Right cardiac atrium (tissue), 5 donors: Measurements from ENCODE around the gene NTN5. TPM values are rescaled to one million over a fixed set of nuclear protein-coding genes. Genes with fewer than 3 reads are reported as not detected.
A peak's percentile ranks its signal among the peaks of the same experiment; 100 is the strongest.

ENCODE experiments used
- ATAC-seq, 2 donors: fragments of 200-7000 bp; cut with Tn5 transposase; one replicate each; pipeline versions ENCODE4 v1.8.0 to v1.9.1; 2020; ENCODE audit warnings: moderate library complexity in 2 of 2, mild to moderate bottlenecking in 1 of 2
- DNase-seq, 3 donors: peaks; one replicate each; pipeline ENCODE4 v3.0.0-alpha.2; 2020
- H3K27ac ChIP-seq: one replicate; pipeline ENCODE4 v1.5.1; 2013; ENCODE audit warnings: mild to moderate bottlenecking, low read length, control low read depth, moderate library complexity
- H3K27me3 ChIP-seq: one replicate; pipeline ENCODE4 v1.6.1; 2013; ENCODE audit not compliant: control insufficient read depth, insufficient read depth
- H3K4me1 ChIP-seq: one replicate; pipeline ENCODE4 v1.6.1; 2013; ENCODE audit warnings: low read length; ENCODE audit not compliant: control insufficient read depth, insufficient read depth
- H3K4me3 ChIP-seq: one replicate; pipeline ENCODE4 v1.5.1; 2013; ENCODE audit warnings: low read length, control low read depth
- H3K9me3 ChIP-seq: one replicate; pipeline ENCODE4 v1.6.1; 2013; ENCODE audit warnings: low read length; ENCODE audit not compliant: control insufficient read depth
- WGBS: extraction: QIAGEN DNeasy Blood & Tissue Kit; methylation state at CpG from one replicate; pipeline ENCODE4 v1.1.7; 2013; 5-methylcytosine and 5-hydroxymethylcytosine counted together
- intact Hi-C, 4 donors: fragments of 100-400 bp; cut with DNase I; formaldehyde crosslinking; loops; one replicate each; pipeline versions ENCODE4 v1.11.0 to v1.14.0; 2022 to 2023
- polyA plus RNA-seq: library from polyadenylated mRNA; stranded (reverse); fragments of 200-250 nt; gene quantifications from one replicate; pipeline ENCODE4 v1.2.3, GENCODE V29; 2013
- total RNA-seq, 4 donors: library from RNA; stranded (reverse); fragmentation: NEBNext Ultra II Directional; extraction: Animal tissue kit (Norgen Biotek cat#: 25700); gene quantifications; one replicate each; pipeline ENCODE4 v1.2.1, GENCODE V29; 2021
- donor health status: healthy with polysubstance abuse.
- donor health status: DM: no; HTN: yes; CAD: no.
- donor health status: DM: no; HTN: no; CAD: no.
- donor health status: DM: no; HTN: yes; CAD: no; lungs with severe emphysema.
- donor health status: DM: yes; HTN: yes; CAD: no.

The NTN5 gene
- total and polyA plus RNA-seq, 5 donors, result 0.14 to 0.94 (median 0.43) TPM

- H3K4me1 ChIP-seq, result no peaks in the 10 kb centered on the region
- DNase-seq, result peak; percentile 34 to 73 (median 66)
- intact Hi-C loops, result no loop called here
These were observed 46.9 kb downstream of the NTN5 start for GRCh38 chr19:48625891-48626327.

GRCh38 chr19:48624791-48625723 is 47.8 kb downstream of the NTN5 start:
- ATAC-seq (no peak), DNase-seq (peak; percentile 31 to 74 (median 66))
- Histone ChIP-seq H3K4me1 (no peaks in the 10 kb centered on the region), H3K9me3 (no peaks in the 10 kb centered on the region), H3K4me3 (peak overlapping the region; percentile 43), H3K27me3 (no peaks in the 10 kb centered on the region), H3K27ac (no peak overlapping the region)
- intact Hi-C loops, result no loop called here
- WGBS, result 55% methylated on average over 24 of the region's 24 CpGs

More at GRCh38 chr19:48625891-48626327, 46.9 kb downstream of the NTN5 start:
- Histone ChIP-seq H3K27me3 (no peaks in the 10 kb centered on the region), H3K4me3 (no peak overlapping the region), H3K9me3 (no peaks in the 10 kb centered on the region), H3K27ac (no peak overlapping the region)
- ATAC-seq, result no peak
- 94% methylated on average over 30 of the region's 30 CpGs for whole genome bisulfite sequencing

DNA sequence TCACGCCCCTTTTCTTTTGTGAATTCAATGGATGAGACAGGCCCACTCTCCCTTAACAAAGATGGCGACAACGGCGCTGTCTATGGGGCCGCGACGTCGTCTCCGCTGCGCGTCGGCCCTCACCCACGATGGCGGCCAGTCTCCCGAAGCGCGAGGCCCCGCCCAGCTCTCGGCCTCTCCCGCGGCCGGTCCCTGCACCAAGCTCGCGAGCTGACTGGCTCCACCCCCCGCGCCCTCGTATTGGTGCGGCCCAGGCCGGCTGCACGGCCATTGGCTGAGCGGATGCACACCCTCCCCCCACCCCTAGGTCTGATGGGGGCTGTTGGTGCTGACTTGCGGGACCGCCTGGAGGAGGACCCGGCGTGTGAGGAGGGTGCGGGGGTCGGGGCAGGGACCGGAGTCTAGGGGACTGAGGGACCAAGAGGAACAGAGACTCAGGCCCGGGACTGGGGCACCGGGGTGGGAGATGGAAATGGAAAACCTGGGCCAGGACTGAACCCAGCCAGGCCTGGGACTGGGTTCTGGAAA is 48.7 kb downstream of the NTN5 start:
- no peaks in the 10 kb centered on the region for H3K27me3 ChIP-seq
- H3K4me3 ChIP-seq, result peak overlapping the region; percentile 43
- H3K4me1 ChIP-seq, result no peaks in the 10 kb centered on the region
- intact Hi-C loops, result no loop called here
- 1% methylated on average over 40 of the region's 40 CpGs for WGBS
- peak; percentile 88 to 89 for ATAC-seq
- peak overlapping the region; percentile 69 for H3K27ac ChIP-seq
- DNase-seq, result peak; percentile 99 to 100 (median 100)
- H3K9me3 ChIP-seq, result no peaks in the 10 kb centered on the region

DNA sequence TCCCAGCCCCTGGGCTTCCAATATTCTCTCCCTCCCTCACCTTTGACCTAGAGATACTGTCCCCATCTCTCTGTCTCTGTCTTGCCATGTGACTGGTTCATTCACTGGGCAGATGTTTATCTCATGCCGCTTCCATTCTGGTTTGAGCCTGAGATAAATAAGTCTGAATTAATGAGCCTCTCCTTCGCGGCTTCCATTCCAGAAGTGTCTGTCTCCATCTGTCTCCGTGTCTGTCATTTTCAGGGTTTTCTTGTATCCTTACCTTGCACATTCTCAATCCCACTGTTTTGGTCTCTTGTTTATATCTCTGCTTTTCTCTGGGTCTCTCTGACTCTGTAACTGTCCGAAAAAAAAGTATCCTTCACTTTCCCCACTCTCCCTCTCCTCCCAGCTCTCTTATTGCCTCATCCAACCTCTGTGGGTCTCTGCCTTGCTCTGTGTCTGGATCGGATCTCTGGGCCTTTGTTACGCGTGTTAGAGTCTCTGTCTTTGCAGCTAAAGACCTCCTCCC is 49.2 kb downstream of the NTN5 start:
- 18% methylated on average over 8 of the region's 8 CpGs for WGBS
- H3K4me1 ChIP-seq, result no peaks in the 10 kb centered on the region

DNA sequence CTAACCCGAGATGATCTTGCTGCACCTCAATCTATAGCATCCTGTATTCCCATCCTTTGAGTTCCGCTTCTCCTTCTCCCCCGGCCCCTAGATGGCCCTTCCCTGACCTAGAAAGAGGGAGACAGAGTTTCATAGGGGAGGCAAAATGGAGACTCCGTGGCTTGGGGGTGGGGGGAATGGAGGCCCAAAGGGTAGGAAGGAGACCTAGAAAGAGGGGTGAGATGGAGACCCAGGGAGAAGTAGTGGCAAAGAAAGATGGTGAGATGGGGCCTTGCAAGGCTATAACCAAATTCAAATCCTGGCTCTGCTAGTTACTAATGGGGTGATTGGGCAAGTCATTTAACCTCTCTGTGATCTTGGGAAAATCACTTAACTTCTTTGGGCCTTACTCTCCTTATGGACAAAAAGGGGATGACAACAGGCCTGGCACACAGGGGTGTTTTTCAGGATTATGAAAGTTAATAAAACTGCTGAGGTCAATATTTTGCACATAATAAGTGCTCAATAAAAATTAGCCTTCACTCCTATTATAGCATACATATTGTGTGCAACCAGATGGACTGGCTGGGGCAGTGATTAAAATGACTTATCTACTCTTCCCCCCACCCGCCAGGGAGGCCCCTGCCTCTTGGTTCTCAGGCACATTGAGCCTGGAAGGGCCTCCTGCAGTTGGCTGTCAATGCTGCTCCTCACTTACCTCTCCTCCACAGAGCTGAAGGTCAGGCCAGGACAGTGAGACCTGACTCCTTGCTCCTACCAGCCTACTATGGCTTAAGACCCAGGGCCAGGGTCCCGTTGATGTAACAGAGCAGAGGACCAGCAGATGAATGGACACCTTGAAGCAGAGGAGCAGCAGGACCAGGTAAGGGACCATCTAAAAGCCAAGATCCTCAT is 52.9 kb downstream of the NTN5 start:
- intact Hi-C loops, result no loop called here
- peaks cover 5% of the 10 kb centered on the region for H3K4me1 ChIP-seq
- ATAC-seq (no peak), DNase-seq (no peak)
- WGBS, result 30% methylated on average over 6 of the region's 6 CpGs
- peak overlapping the region; percentile 57 for H3K4me3 ChIP-seq
- no peaks in the 10 kb centered on the region for H3K27me3 ChIP-seq
- peak overlapping the region; percentile 97 for H3K27ac ChIP-seq
- no peaks in the 10 kb centered on the region for H3K9me3 ChIP-seq

More for the DNA sequence above, 49.2 kb downstream of the NTN5 start:
- no peak for ATAC-seq
- intact Hi-C loops, result no loop called here
- Histone ChIP-seq H3K27me3 (no peaks in the 10 kb centered on the region), H3K9me3 (no peaks in the 10 kb centered on the region), H3K4me3 (no peak overlapping the region), H3K27ac (peak overlapping the region; percentile 69)
- DNase-seq, result no peak

GRCh38 chr19:48618916-48619691 is 53.7 kb downstream of the NTN5 start, which contains the start of the genes RPL18 and SPHK2:
Gene RPL18, minus strand, starts transcription at chr19:48619178. Its CDS starts 35 bp downstream, at chr19:48619143.
Gene SPHK2, plus strand, starts transcription at chr19:48619506. Its CDS starts 1,009 bp downstream, at chr19:48620515.
- peaks cover 5% of the 10 kb centered on the region for H3K4me1 ChIP-seq
- no peaks in the 10 kb centered on the region for H3K27me3 ChIP-seq
- peak within 1 kb of the TSS; percentile 97 for H3K27ac ChIP-seq
- intact Hi-C loops, result no loop called here
- peak; percentile 99 for DNase-seq
- no peaks in the 10 kb centered on the region for H3K9me3 ChIP-seq
- H3K4me3 ChIP-seq, result peak within 1 kb of the TSS; percentile 69
- peak; percentile 92 to 93 for ATAC-seq
- under 1% methylated on average over 69 of the region's 69 CpGs for WGBS

GRCh38 chr19:48618278-48618915 is 54.4 kb downstream of the NTN5 start:
- 2% methylated on average over 18 of the region's 18 CpGs for WGBS
- H3K4me1 ChIP-seq, result peaks cover 5% of the 10 kb centered on the region

GRCh38 chr19:48617146-48617937 is 55.5 kb downstream of the NTN5 start:
- no peaks in the 10 kb centered on the region for H3K9me3 ChIP-seq
- no peak for ATAC-seq
- H3K4me1 ChIP-seq, result peaks cover 5% of the 10 kb centered on the region
- DNase-seq, result no peak
- intact Hi-C loops, result no loop called here
- WGBS, result 61% methylated on average over 18 of the region's 18 CpGs
- no peak overlapping the region for H3K27ac ChIP-seq
- no peaks in the 10 kb centered on the region for H3K27me3 ChIP-seq
- H3K4me3 ChIP-seq, result peak overlapping the region; percentile 69

More at GRCh38 chr19:48618278-48618915, 54.4 kb downstream of the NTN5 start:
- peak overlapping the region; percentile 44 for H3K27ac ChIP-seq
- no peaks in the 10 kb centered on the region for H3K27me3 ChIP-seq
- no peak for ATAC-seq
- no peaks in the 10 kb centered on the region for H3K9me3 ChIP-seq
- H3K4me3 ChIP-seq, result peak overlapping the region; percentile 69
- intact Hi-C loops, result no loop called here
- no peak for DNase-seq

DNA sequence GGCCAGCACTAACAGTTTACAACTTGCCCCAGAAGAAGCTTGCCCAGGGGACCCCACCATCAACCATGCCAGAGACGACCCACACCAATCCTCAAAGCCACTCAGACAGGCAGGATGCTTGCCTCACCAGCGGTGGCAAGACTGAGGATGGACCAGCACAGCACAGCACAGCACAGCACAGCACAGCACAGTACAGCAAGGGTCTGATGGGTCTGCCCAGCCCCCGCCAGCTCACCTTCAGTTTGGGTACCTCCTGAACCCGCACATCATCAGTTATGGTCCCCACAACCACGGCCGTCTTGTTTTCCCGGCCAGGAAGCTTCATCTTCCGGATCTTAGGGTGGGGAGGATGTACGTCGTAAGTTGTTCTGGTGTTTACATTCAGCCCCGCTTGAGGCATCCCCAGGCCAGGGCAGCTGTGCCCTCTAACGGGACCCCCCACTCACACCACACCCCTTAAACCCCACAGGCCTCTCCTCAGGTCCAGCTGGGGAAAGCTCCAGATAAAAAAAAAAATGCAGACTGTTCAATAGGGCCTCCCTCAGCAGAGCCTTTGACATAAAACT is 56.2 kb downstream of the NTN5 start:
- Histone ChIP-seq H3K9me3 (no peaks in the 10 kb centered on the region), H3K27ac (no peak overlapping the region), H3K4me1 (peaks cover 5% of the 10 kb centered on the region), H3K4me3 (no peak overlapping the region), H3K27me3 (no peaks in the 10 kb centered on the region)
- intact Hi-C loops, result no loop called here
- WGBS, result 68% methylated on average over 12 of the region's 12 CpGs
- DNase-seq (peak in 1 of 3 donors; percentile 47), ATAC-seq (no peak)
